ENCODE measurements around the gene RETREG3.

DNA sequence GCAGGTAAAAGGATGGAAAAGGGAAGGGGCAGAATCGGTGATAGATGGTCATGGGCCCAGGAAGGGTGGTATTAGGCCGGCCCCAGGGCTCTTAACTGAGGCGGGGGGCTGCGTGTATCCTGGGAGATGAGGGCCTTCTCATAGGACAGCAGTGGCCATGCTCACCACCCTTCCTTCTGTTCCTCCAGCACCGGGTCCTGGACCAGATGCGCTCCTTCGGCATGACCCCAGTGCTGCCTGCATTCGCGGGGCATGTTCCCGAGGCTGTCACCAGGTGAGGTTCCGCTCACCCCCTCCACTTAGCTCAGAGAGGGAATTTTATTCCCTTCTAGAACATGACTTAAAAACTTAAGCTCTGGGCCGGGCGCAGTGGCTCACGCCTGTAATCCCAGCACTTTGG is 70.7 kb downstream of the RETREG3 start:
- TF ChIP-seq, protein P1, sequence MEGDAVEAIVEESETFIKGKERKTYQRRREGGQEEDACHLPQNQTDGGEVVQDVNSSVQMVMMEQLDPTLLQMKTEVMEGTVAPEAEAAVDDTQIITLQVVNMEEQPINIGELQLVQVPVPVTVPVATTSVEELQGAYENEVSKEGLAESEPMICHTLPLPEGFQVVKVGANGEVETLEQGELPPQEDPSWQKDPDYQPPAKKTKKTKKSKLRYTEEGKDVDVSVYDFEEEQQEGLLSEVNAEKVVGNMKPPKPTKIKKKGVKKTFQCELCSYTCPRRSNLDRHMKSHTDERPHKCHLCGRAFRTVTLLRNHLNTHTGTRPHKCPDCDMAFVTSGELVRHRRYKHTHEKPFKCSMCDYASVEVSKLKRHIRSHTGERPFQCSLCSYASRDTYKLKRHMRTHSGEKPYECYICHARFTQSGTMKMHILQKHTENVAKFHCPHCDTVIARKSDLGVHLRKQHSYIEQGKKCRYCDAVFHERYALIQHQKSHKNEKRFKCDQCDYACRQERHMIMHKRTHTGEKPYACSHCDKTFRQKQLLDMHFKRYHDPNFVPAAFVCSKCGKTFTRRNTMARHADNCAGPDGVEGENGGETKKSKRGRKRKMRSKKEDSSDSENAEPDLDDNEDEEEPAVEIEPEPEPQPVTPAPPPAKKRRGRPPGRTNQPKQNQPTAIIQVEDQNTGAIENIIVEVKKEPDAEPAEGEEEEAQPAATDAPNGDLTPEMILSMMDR (conservative IDR thresholded peaks at IDR 0.05; ENCODE audit: low read depth, low read length): no peak
- no peak for TF ChIP-seq CEBPB (IDR thresholded peaks at IDR 0.05; ENCODE audit: low read depth, low read length)
- TF ChIP-seq POLR2A (IDR thresholded peaks at IDR 0.05; ENCODE audit: low read depth, low read length): no peak
- TF ChIP-seq MAFK (IDR thresholded peaks at IDR 0.05; ENCODE audit: low read depth, low read length): no peak
- no peak for TF ChIP-seq RFX5 (IDR thresholded peaks at IDR 0.05; ENCODE audit: low read depth, low read length)
- TF ChIP-seq, protein P2, sequence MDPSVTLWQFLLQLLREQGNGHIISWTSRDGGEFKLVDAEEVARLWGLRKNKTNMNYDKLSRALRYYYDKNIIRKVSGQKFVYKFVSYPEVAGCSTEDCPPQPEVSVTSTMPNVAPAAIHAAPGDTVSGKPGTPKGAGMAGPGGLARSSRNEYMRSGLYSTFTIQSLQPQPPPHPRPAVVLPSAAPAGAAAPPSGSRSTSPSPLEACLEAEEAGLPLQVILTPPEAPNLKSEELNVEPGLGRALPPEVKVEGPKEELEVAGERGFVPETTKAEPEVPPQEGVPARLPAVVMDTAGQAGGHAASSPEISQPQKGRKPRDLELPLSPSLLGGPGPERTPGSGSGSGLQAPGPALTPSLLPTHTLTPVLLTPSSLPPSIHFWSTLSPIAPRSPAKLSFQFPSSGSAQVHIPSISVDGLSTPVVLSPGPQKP (IDR thresholded peaks at IDR 0.05; ENCODE audit: borderline replicate concordance, low read depth, low read length): no peak
- TF ChIP-seq RAD21 (IDR thresholded peaks at IDR 0.05; ENCODE audit: low read length): no peak
- TF ChIP-seq SMC3 (IDR thresholded peaks at IDR 0.05; ENCODE audit: low read depth, low read length): no peak

All from IMR-90 (cell line).